SU-DHL-6 (cell line): ENCODE measurements around the gene PCSK9.

Experiments used
- H2AFZ ChIP-seq: fragments of 200-600 bp; sonication (generic); 2 replicates; pipeline ENCODE4 v1.6.1; 2014; ENCODE audit warnings: low read depth, mild to moderate bottlenecking, moderate library complexity, mixed read lengths, antibody characterized with exemption, low read length; ENCODE audit not compliant: severe bottlenecking
- H3F3A ChIP-seq: fragments of 200-600 bp; shearing (Covaris generic); 2 replicates; pipeline ENCODE4 v1.6.0; 2016; ENCODE audit warnings: antibody characterized with exemption, mild to moderate bottlenecking; ENCODE audit not compliant: insufficient read depth
- H3K27ac ChIP-seq: fragments of 200-600 bp; sonication (generic); 2 replicates; pipeline ENCODE4 v1.5.1; 2016; ENCODE audit warnings: low read depth, mild to moderate bottlenecking, low read length, moderate library complexity, mixed read lengths
- H3K27me3 ChIP-seq: fragments of 200-600 bp; sonication (generic), shearing (Covaris generic); 2 replicates; pipeline ENCODE4 v1.6.0; 2014; ENCODE audit warnings: mild to moderate bottlenecking, low read length
- H3K36me3 ChIP-seq: fragments of 200-600 bp; sonication (generic); 2 replicates; pipeline ENCODE4 v1.6.1; 2014; ENCODE audit warnings: mild to moderate bottlenecking, low read length, mixed read lengths
- H3K4me2 ChIP-seq: fragments of 300-600, 200-600 bp; shearing (Covaris generic), sonication (generic); 2 replicates; pipeline ENCODE4 v1.6.0; 2014; ENCODE audit warnings: low read length, low read depth, mild to moderate bottlenecking; ENCODE audit not compliant: poor library complexity, severe bottlenecking
- H3K4me3 ChIP-seq: fragments of 200-600 bp; sonication (generic); 2 replicates; pipeline ENCODE4 v1.5.1; 2014; ENCODE audit warnings: antibody characterized with exemption, low read length, mild to moderate bottlenecking, mixed read lengths; ENCODE audit not compliant: insufficient read depth, poor library complexity, severe bottlenecking
- H3K79me2 ChIP-seq: fragments of 200-600 bp; sonication (generic); 2 replicates; pipeline ENCODE4 v1.6.1; 2014; ENCODE audit warnings: mild to moderate bottlenecking, low read length, moderate library complexity; ENCODE audit not compliant: insufficient read depth
- H3K9ac ChIP-seq: fragments of 200-600 bp; sonication (generic); 2 replicates; pipeline ENCODE4 v1.7.0; 2014; ENCODE audit warnings: mild to moderate bottlenecking, low read length
- H3K9me2 ChIP-seq: fragments of 200-600 bp; sonication (generic); replicated peaks from 2 replicates; pipeline ENCODE4 v1.6.1; 2014; ENCODE audit warnings: low read length; ENCODE audit not compliant: insufficient read depth
- H3K9me3 ChIP-seq: fragments of 200-600 bp; sonication (generic); 2 replicates; pipeline ENCODE4 v1.6.1; 2014; ENCODE audit warnings: low read length, mixed read lengths; ENCODE audit not compliant: insufficient read depth
- H4K20me1 ChIP-seq: fragments of 200-600 bp; sonication (generic); 2 replicates; pipeline ENCODE4 v1.6.1; 2014; ENCODE audit warnings: low read depth, mild to moderate bottlenecking, antibody characterized with exemption, low read length, moderate library complexity, mixed read lengths
- CTCF ChIP-seq: fragments of 200-600 bp; sonication (generic); IDR thresholded peaks from one replicate; pipeline ENCODE4 v1.5.1; 2017; ENCODE audit warnings: antibody characterized with exemption, mild to moderate bottlenecking, low read length, moderate library complexity; ENCODE audit not compliant: insufficient read depth, poor library complexity, severe bottlenecking
- EZH2phosphoT487 ChIP-seq: fragments of 200-600 bp; sonication (generic), shearing (Covaris generic); conservative IDR thresholded peaks from 2 replicates; pipeline ENCODE4 v1.6.1; 2018; ENCODE audit warnings: mild to moderate bottlenecking, antibody characterized with exemption, low read length, moderate library complexity, mixed read lengths

Gene PCSK9

GRCh38 chr1:55067914-55068313 is 28.6 kb downstream of the PCSK9 start:
- Histone ChIP-seq H3K36me3 (no peaks in the 10 kb centered on the region; the same call in 1 of the 2 replicates), H3F3A (no peaks in the 10 kb centered on the region), H3K79me2 (no peaks in the 10 kb centered on the region), H3K4me3 (no peak overlapping the region), H3K4me2 (no peak overlapping the region), H4K20me1 (no peaks in the 10 kb centered on the region), H3K9me3 (no peaks in the 10 kb centered on the region), H3K9ac (no peak overlapping the region), H3K9me2 (no peaks in the 10 kb centered on the region), H2AFZ (no peak overlapping the region), H3K27me3 (no peaks in the 10 kb centered on the region), H3K27ac (no peak overlapping the region)
- no peak for TF ChIP-seq CTCF
- no peak for TF ChIP-seq EZH2phosphoT487

- Histone ChIP-seq H4K20me1 (no peaks in the 10 kb centered on the region), H3K27me3 (no peaks in the 10 kb centered on the region), H3K36me3 (peaks cover 2% of the 10 kb centered on the region; the same call in 1 of the 2 replicates), H2AFZ (no peak overlapping the region), H3K9ac (no peak overlapping the region), H3K27ac (no peak overlapping the region), H3K79me2 (no peaks in the 10 kb centered on the region), H3K4me3 (no peak overlapping the region), H3K4me2 (no peak overlapping the region), H3K9me2 (no peaks in the 10 kb centered on the region), H3F3A (no peaks in the 10 kb centered on the region), H3K9me3 (no peaks in the 10 kb centered on the region)
- TF ChIP-seq CTCF: no peak
- TF ChIP-seq EZH2phosphoT487: no peak
These were observed 29.3 kb downstream of the PCSK9 start for GRCh38 chr1:55068638-55069037.

GRCh38 chr1:55069280-55069679 is 29.9 kb downstream of the PCSK9 start:
- Histone ChIP-seq H3K9me3 (no peaks in the 10 kb centered on the region), H3K36me3 (peaks cover 3% of the 10 kb centered on the region; the same call in 1 of the 2 replicates), H3F3A (no peaks in the 10 kb centered on the region), H2AFZ (no peak overlapping the region), H3K9ac (no peak overlapping the region), H3K79me2 (no peaks in the 10 kb centered on the region), H3K27ac (no peak overlapping the region), H4K20me1 (no peaks in the 10 kb centered on the region), H3K4me3 (no peak overlapping the region), H3K4me2 (no peak overlapping the region), H3K9me2 (no peaks in the 10 kb centered on the region), H3K27me3 (no peaks in the 10 kb centered on the region)
- TF ChIP-seq EZH2phosphoT487: no peak
- no peak for TF ChIP-seq CTCF
